IMR-90 (cell line): ENCODE results near the gene RANBP10. TPM values are rescaled to one million over a fixed set of nuclear protein-coding genes. Genes with fewer than 3 reads are reported as not detected.

Experiments
- ATAC-seq: fragments of 200-7000 bp; cut with Tn5 transposase; 2 replicates; pipeline ENCODE4 v1.9.1; 2020; ENCODE audit warnings: low read depth, mild to moderate bottlenecking, moderate library complexity
- BruUV-seq: library from RNA; stranded (reverse); fragments of 400-500 nt; replicated peaks from 2 replicates; lab custom pipeline; 2021; lab: Mats Ljungman, UMichigan
- CTCF ChIA-PET: fragments of 300-600 bp; formaldehyde crosslinking; extraction: SDS; loops from one replicate; lab custom pipeline; 2021; ENCODE audit warnings: antibody characterized with exemption; lab: Yijun Ruan, JAX
- POLR2A ChIA-PET: fragments of 300-600 bp; sonication (Branson Sonifier 250); formaldehyde crosslinking; loops from one replicate; lab custom pipeline; 2022; ENCODE audit warnings: antibody characterized with exemption; ENCODE audit not compliant: unreplicated experiment; lab: Charles Lee
- DNase-seq: peaks from one replicate; pipeline ENCODE4 v3.0.0; 2013
- H2AFZ ChIP-seq: replicated peaks from 2 replicates; pipeline ENCODE3; 2013; ENCODE audit warnings: low read length, mild to moderate bottlenecking; ENCODE audit not compliant: poor library complexity
- H2AK5ac ChIP-seq: 2 replicates; pipeline ENCODE4 v1.6.1; 2013; ENCODE audit warnings: low read depth, low read length, inconsistent platforms
- H2AK9ac ChIP-seq: replicated peaks from 2 replicates; pipeline ENCODE3; 2013; ENCODE audit warnings: mild to moderate bottlenecking, low read depth, low read length, moderate library complexity; ENCODE audit not compliant: poor library complexity
- H2BK120ac ChIP-seq: 2 replicates; pipeline ENCODE4 v1.6.1; 2013; ENCODE audit warnings: low read depth, low read length, inconsistent platforms
- H2BK15ac ChIP-seq: 3 replicates; pipeline ENCODE4 v1.6.1; 2013; ENCODE audit warnings: low read depth, low read length, inconsistent platforms
- H2BK20ac ChIP-seq: 2 replicates; pipeline ENCODE4 v1.6.1; 2013; ENCODE audit warnings: low read depth, mild to moderate bottlenecking, inconsistent platforms, low read length, moderate library complexity
- H2BK5ac ChIP-seq: 2 replicates; pipeline ENCODE4 v1.6.1; 2013; ENCODE audit warnings: mild to moderate bottlenecking, low read depth, low read length, inconsistent platforms; ENCODE audit not compliant: poor library complexity, severe bottlenecking
- H3K14ac ChIP-seq: replicated peaks from 2 replicates; pipeline ENCODE4 v1.6.1; 2013; ENCODE audit warnings: low read depth, low read length, inconsistent platforms
- H3K18ac ChIP-seq: 2 replicates; pipeline ENCODE4 v1.6.1; 2013; ENCODE audit warnings: low read depth, low read length, control low read depth
- H3K23ac ChIP-seq: 2 replicates; pipeline ENCODE4 v1.6.1; 2013; ENCODE audit warnings: low read depth, low read length, inconsistent platforms
- H3K27ac ChIP-seq: 2 replicates; pipeline ENCODE4 v1.5.1; 2013; ENCODE audit warnings: mild to moderate bottlenecking, control low read depth, low read length; ENCODE audit not compliant: insufficient read depth
- H3K27me3 ChIP-seq: 2 replicates; pipeline ENCODE4 v1.6.1; 2013; ENCODE audit warnings: low read length; ENCODE audit not compliant: control insufficient read depth, insufficient read depth
- H3K36me3 ChIP-seq: 2 replicates; pipeline ENCODE4 v1.6.1; 2013; ENCODE audit warnings: low read length, mixed read lengths; ENCODE audit not compliant: control insufficient read depth, insufficient read depth
- H3K4ac ChIP-seq: 2 replicates; pipeline ENCODE4 v1.6.1; 2013; ENCODE audit warnings: low read depth, low read length, inconsistent platforms
- H3K4me1 ChIP-seq: 2 replicates; pipeline ENCODE4 v1.6.1; 2013; ENCODE audit warnings: low read length, mixed read lengths; ENCODE audit not compliant: control insufficient read depth, insufficient read depth
- H3K4me2 ChIP-seq: 2 replicates; pipeline ENCODE4 v1.6.1; 2013; ENCODE audit warnings: low read depth, mild to moderate bottlenecking, control low read depth, low read length, moderate library complexity
- H3K4me3 ChIP-seq: 2 replicates; pipeline ENCODE4 v1.5.1; 2013; ENCODE audit warnings: low read depth, mild to moderate bottlenecking, control low read depth, low read length, moderate library complexity; ENCODE audit not compliant: insufficient read depth
- H3K56ac ChIP-seq: 2 replicates; pipeline ENCODE4 v1.6.1; 2013; ENCODE audit warnings: low read length, inconsistent platforms; ENCODE audit not compliant: insufficient read depth; ENCODE audit errors: extremely low read depth
- H3K79me1 ChIP-seq, 2 experiments: 2 replicates each; pipeline ENCODE4 v1.6.1; 2013; ENCODE audit warnings: low read length in 2 of 2, inconsistent platforms in 1 of 2, low read depth in 1 of 2
- H3K9ac ChIP-seq: 2 replicates; pipeline ENCODE4 v1.6.1; 2013; ENCODE audit warnings: low read depth, low read length, control low read depth
- H3K9me1 ChIP-seq: 2 replicates; pipeline ENCODE4 v1.6.1; 2013; ENCODE audit warnings: low read length, inconsistent platforms; ENCODE audit not compliant: insufficient read depth
- H3K9me3 ChIP-seq: 2 replicates; pipeline ENCODE4 v1.6.1; 2013; ENCODE audit warnings: low read length; ENCODE audit not compliant: control insufficient read depth, insufficient read depth
- H4K20me1 ChIP-seq: 2 replicates; pipeline ENCODE4 v1.6.1; 2013; ENCODE audit warnings: low read length, inconsistent platforms; ENCODE audit not compliant: insufficient read depth
- H4K5ac ChIP-seq: 2 replicates; pipeline ENCODE4 v1.6.1; 2013; ENCODE audit warnings: mild to moderate bottlenecking, low read depth, low read length, control low read depth
- H4K8ac ChIP-seq, 2 experiments: 2 replicates each; pipeline ENCODE4 v1.6.1; 2013; ENCODE audit warnings: low read depth in 2 of 2, low read length in 2 of 2, control low read depth in 1 of 2, inconsistent platforms in 1 of 2
- H4K91ac ChIP-seq: 2 replicates; pipeline ENCODE4 v1.6.1; 2013; ENCODE audit warnings: low read depth, low read length, inconsistent platforms; ENCODE audit not compliant: insufficient read depth
- CEBPB ChIP-seq: IDR thresholded peaks from 2 replicates; pipeline ENCODE4 v1.6.1; 2012; ENCODE audit warnings: low read depth, low read length, improper control_type of control experiment
- FOS ChIP-seq: fragments of 150-350 bp; IDR thresholded peaks from 2 replicates; pipeline ENCODE4 v1.6.1; 2016; ENCODE audit warnings: low read depth, low read length
- RCOR1 ChIP-seq: IDR thresholded peaks from 2 replicates; pipeline ENCODE4 v1.6.1; 2012; ENCODE audit warnings: mild to moderate bottlenecking, low read length, improper control_type of control experiment; ENCODE audit not compliant: insufficient replicate concordance
- RFX5 ChIP-seq: IDR thresholded peaks from 2 replicates; pipeline ENCODE4 v1.8.0; 2012; ENCODE audit warnings: low read depth, mild to moderate bottlenecking, low read length, moderate library complexity
- WGBS, 2 experiments: methylation state at CpG; one replicate each; pipeline versions ENCODE4 v1.1.5 to v1.1.7; 2013; ENCODE audit warnings: missing lambda C conversion rate in 2 of 2; ENCODE audit not compliant: insufficient read length in 1 of 2; ENCODE audit errors: extremely low coverage in 2 of 2; 5-methylcytosine and 5-hydroxymethylcytosine counted together
- dilution Hi-C: fragments of 300-500 bp; cut with HindIII; formaldehyde crosslinking; loops from one replicate; pipeline ENCODE4 v1.14.3; 2018; ENCODE audit warnings: low sequenced_read_pairs; ENCODE audit not compliant: unreplicated experiment
- in situ Hi-C: fragments of 300-500 bp; cut with MboI; formaldehyde crosslinking; loops from 3 replicates; pipeline ENCODE4 v1.14.3; 2019; ENCODE audit warnings: low sequenced_read_pairs, inconsistent platforms, mixed read lengths
- intact Hi-C: fragments of 100-400 bp; cut with micrococcal nuclease; formaldehyde crosslinking; loops from 2 replicates; pipeline ENCODE4 v1.10.0; 2022
- polyA plus RNA-seq, 3 experiments: library from polyadenylated mRNA; depleted of rRNA; stranded (reverse); fragments of >200 nt; gene quantifications; 2 replicates each; pipeline ENCODE4 v1.2.3, GENCODE V29; 2012; ENCODE audit warnings: low replicate concordance in 1 of 3
- total RNA-seq: library from RNA; depleted of rRNA; stranded (reverse); fragments of >200 nt; gene quantifications from 2 replicates; pipeline ENCODE4 v1.2.3, GENCODE V29; 2012

The RANBP10 gene
- total and polyA plus RNA-seq, 2 of the 4 experiments (the other 2 are of a cell fraction): 2.7 to 12.1 TPM

DNA sequence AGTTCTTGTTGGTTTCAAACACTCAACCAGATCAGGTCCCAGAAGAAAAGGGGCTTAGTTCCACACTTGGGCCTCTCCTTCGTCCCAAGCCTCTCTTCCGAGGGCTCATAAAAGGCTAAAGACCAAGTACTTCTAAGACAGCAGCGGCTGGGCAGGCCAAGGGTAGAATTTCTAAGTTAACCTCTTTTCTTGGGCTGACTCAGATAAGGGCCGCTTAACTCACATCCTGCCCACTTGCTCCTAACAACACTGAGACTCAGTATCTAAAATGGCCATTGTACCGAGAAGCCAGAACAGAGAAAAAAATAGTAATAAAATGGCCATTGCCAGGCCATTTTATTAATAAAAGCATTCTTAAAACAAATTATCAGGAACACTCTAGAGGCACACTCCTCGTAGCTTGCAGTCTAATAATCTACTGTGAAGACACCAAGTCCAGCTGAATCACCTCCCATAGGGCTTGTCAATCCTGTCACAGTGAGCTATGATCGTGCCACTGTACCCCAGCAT, 42.1 kb downstream of the RANBP10 start:
- ATAC-seq: no peak
- Histone ChIP-seq H2BK5ac (no peak overlapping the region), H3K4me1 (no peaks in the 10 kb centered on the region), H3K4ac (no peak overlapping the region), H3K14ac (no peak overlapping the region), H4K20me1 (peaks cover 14% of the 10 kb centered on the region), H3K27ac (no peak overlapping the region), H2AK9ac (no peak overlapping the region), H3K18ac (no peak overlapping the region), H3K27me3 (no peaks in the 10 kb centered on the region), H2BK20ac (no peak overlapping the region), H3K79me1 (peaks cover 8 to 37% of the 10 kb centered on the region in 2 experiments; a peak in 3 of 4 replicates), H3K36me3 (peaks cover 4% of the 10 kb centered on the region; the same call in 1 of the 2 replicates), H4K5ac (no peak overlapping the region), H2AFZ (no peak overlapping the region), H3K9me1 (peaks cover 9% of the 10 kb centered on the region; the same call in 1 of the 2 replicates), H3K23ac (no peak overlapping the region), H4K8ac (no peak overlapping the region), H3K9me3 (no peaks in the 10 kb centered on the region), H3K56ac (no peak overlapping the region), H3K4me3 (no peak overlapping the region), H3K9ac (no peak overlapping the region), H2AK5ac (no peak overlapping the region), H2BK120ac (no peak overlapping the region), H3K4me2 (no peak overlapping the region), H2BK15ac (no peak overlapping the region), H4K91ac (no peak overlapping the region)
- TF ChIP-seq RCOR1 (no peak), FOS (no peak), CEBPB (no peak), RFX5 (no peak)
- dilution Hi-C loops: no loop called here
- CTCF ChIA-PET: no interaction called here
- no TSS peak for BruUV-seq
- in situ Hi-C loops: no loop called here
- DNase-seq: no peak
- intact Hi-C loops: no loop called here
- 95% methylated on average over 4 of the region's 7 CpGs; no CpG with 5 or more reads in 1 of the 2 experiments for WGBS, 2 experiments
- POLR2A ChIA-PET: no interaction called here
